B cell (primary cell): ENCODE measurements around the gene AGBL4. TPM values are rescaled to one million over a fixed set of nuclear protein-coding genes. Genes with fewer than 3 reads are reported as not detected.

Source experiments
- ATAC-seq: fragments of 200-7000 bp; cut with Tn5 transposase; one replicate; pipeline ENCODE4 v1.10.0; 2021; ENCODE audit warnings: low read depth, mild to moderate bottlenecking, moderate number of reproducible peaks, moderate library complexity
- CTCF ChIA-PET: fragments of 350-600 bp; sonication (Branson Sonifier 250); formaldehyde crosslinking; loops from one replicate; lab custom pipeline; 2021; ENCODE audit warnings: antibody characterized with exemption, inconsistent platforms; lab: Charles Lee
- POLR2A ChIA-PET: fragments of 350-600 bp; sonication (Branson Sonifier 250); formaldehyde crosslinking; loops from one replicate; lab custom pipeline; 2021; ENCODE audit warnings: antibody characterized with exemption; lab: Charles Lee
- DNase-seq: peaks from one replicate; pipeline ENCODE4 v3.0.0; 2013
- H2AFZ ChIP-seq: 2 replicates; pipeline ENCODE4 v1.6.1; 2012; ENCODE audit warnings: mild to moderate bottlenecking, low read depth, low read length; ENCODE audit not compliant: insufficient read depth, poor library complexity, severe bottlenecking
- H3K27ac ChIP-seq, 2 donors: 1 replicate in 1 of 2; 2 replicates in 1 of 2; pipeline ENCODE4 v1.5.1; 2012 to 2013; ENCODE audit warnings: low read length in 2 of 2, mild to moderate bottlenecking in 2 of 2, moderate library complexity in 1 of 2
- H3K27me3 ChIP-seq, 4 experiments: fragments of 200-600 bp in 1 of 4; sonication (generic) in 1 of 4; replicated peaks in 1 of 4; 1 replicate in 2 of 4; 2 replicates in 2 of 4; pipeline versions ENCODE4 v1.6.1 to v1.7.0; 2013 to 2016; ENCODE audit warnings: low read length in 3 of 4, mild to moderate bottlenecking in 2 of 4, mixed read lengths in 1 of 4, moderate library complexity in 1 of 4; ENCODE audit not compliant: insufficient read depth in 4 of 4, control insufficient read depth in 3 of 4; ENCODE audit errors: control extremely low read depth in 1 of 4
- H3K36me3 ChIP-seq, 2 experiments: replicated peaks in 1 of 2; 1 replicate in 1 of 2; 2 replicates in 1 of 2; pipeline versions ENCODE4 v1.6.1 to v1.7.1; 2013; ENCODE audit warnings: low read length in 1 of 2; ENCODE audit not compliant: insufficient read depth in 2 of 2, control insufficient read depth in 1 of 2; ENCODE audit errors: control extremely low read depth in 1 of 2, extremely low read depth in 1 of 2
- H3K4me1 ChIP-seq, 2 donors: fragments of 200-600 bp in 1 of 2; sonication (generic) in 1 of 2; 1 replicate in 1 of 2; 2 replicates in 1 of 2; pipeline versions ENCODE4 v1.5.1 to v1.6.1; 2013 to 2017; ENCODE audit warnings: low read length in 2 of 2; ENCODE audit not compliant: control insufficient read depth in 2 of 2, insufficient read depth in 2 of 2
- H3K4me2 ChIP-seq: replicated peaks from 2 replicates; pipeline ENCODE3; 2012; ENCODE audit warnings: mild to moderate bottlenecking, low read depth, low read length; ENCODE audit not compliant: poor library complexity, severe bottlenecking
- H3K4me3 ChIP-seq, 5 experiments: fragments of 200-600 bp in 1 of 5; sonication (generic) in 1 of 5; 1 replicate in 3 of 5; 2 replicates in 2 of 5; pipeline versions ENCODE4 v1.5.1 to v1.7.0; 2011 to 2016; ENCODE audit warnings: low read length in 4 of 5, mild to moderate bottlenecking in 4 of 5, low read depth in 2 of 5, control low read depth in 1 of 5, moderate library complexity in 1 of 5; ENCODE audit not compliant: insufficient read depth in 1 of 5; ENCODE audit errors: control extremely low read depth in 1 of 5, extremely low read depth in 1 of 5
- H3K79me2 ChIP-seq: fragments of 200-600 bp; sonication (generic); one replicate; pipeline ENCODE4 v1.6.0; 2016; ENCODE audit warnings: low read length; ENCODE audit not compliant: control insufficient read depth, insufficient read depth
- H3K9ac ChIP-seq: fragments of 200-600 bp; sonication (generic); 2 replicates; pipeline ENCODE4 v1.6.1; 2017; ENCODE audit warnings: mild to moderate bottlenecking, low read length, moderate library complexity
- H3K9me3 ChIP-seq, 3 donors: one replicate each; pipeline versions ENCODE4 v1.6.1 to v1.7.1; 2013; ENCODE audit warnings: low read length in 2 of 3; ENCODE audit not compliant: control insufficient read depth in 2 of 3, insufficient read depth in 1 of 3; ENCODE audit errors: control extremely low read depth in 1 of 3
- H4K20me1 ChIP-seq: 2 replicates; pipeline ENCODE4 v1.6.0; 2012; ENCODE audit warnings: mild to moderate bottlenecking, low read length; ENCODE audit not compliant: insufficient read depth, control insufficient read depth, poor library complexity, severe bottlenecking
- H3K27ac Mint-ChIP-seq: one replicate; pipeline ENCODE4 v1.8.0; 2021; ENCODE audit warnings: mixed read lengths
- H3K27me3 Mint-ChIP-seq: one replicate; pipeline ENCODE4 v1.8.0; 2021; ENCODE audit warnings: mixed read lengths
- H3K4me1 Mint-ChIP-seq: one replicate; pipeline ENCODE4 v1.8.0; 2021; ENCODE audit warnings: mixed read lengths
- H3K4me3 Mint-ChIP-seq: one replicate; pipeline ENCODE4 v1.8.0; 2021; ENCODE audit warnings: mixed read lengths
- H3K9me3 Mint-ChIP-seq: one replicate; pipeline ENCODE4 v1.8.0; 2022; ENCODE audit warnings: mixed read lengths; ENCODE audit not compliant: insufficient read depth
- CTCF ChIP-seq: fragments of 200-600 bp; IDR thresholded peaks from one replicate; pipeline ENCODE4 v1.8.0; 2022; ENCODE audit warnings: antibody characterized with exemption, mild to moderate bottlenecking
- EZH2 ChIP-seq: IDR thresholded peaks from 2 replicates; pipeline ENCODE4 v1.6.1; 2012; ENCODE audit warnings: borderline replicate concordance, low read depth, mild to moderate bottlenecking, moderate library complexity, low read length; ENCODE audit not compliant: insufficient read depth, poor library complexity, severe bottlenecking
- WGBS: methylation state at CpG from one replicate; pipeline ENCODE4 v1.1.5; 2013; ENCODE audit warnings: missing lambda C conversion rate; ENCODE audit not compliant: insufficient coverage; 5-methylcytosine and 5-hydroxymethylcytosine counted together
- intact Hi-C: fragments of 100-400 bp; cut with micrococcal nuclease; formaldehyde crosslinking; loops from one replicate; pipeline ENCODE4 v1.10.0; 2022
- polyA plus RNA-seq: library from polyadenylated mRNA; depleted of rRNA; stranded (reverse); fragments of >200 nt; gene quantifications from 2 replicates; pipeline ENCODE4 v1.2.3, GENCODE V29; 2012
- total RNA-seq, 2 donors: library from RNA; stranded (reverse); fragments of 120-200 nt in 1 of 2; gene quantifications; 1 replicate in 1 of 2; 2 replicates in 1 of 2; pipeline versions ENCODE4 v1.2.3 to v1.2.4, GENCODE V29; 2013 to 2022

AGBL4 gene
- total and polyA plus RNA-seq, 2 donors (not counting 1 experiment from before 2014, with no cell fraction given): 0.07 to 0.12 TPM

GRCh38 chr1:49085079-49085478, 938.7 kb downstream of the AGBL4 start:
- H3K27me3 Mint-ChIP-seq: peaks cover 19% of the 10 kb centered on the region
- no peak for DNase-seq
- no peak for TF ChIP-seq CTCF
- TF ChIP-seq EZH2: no peak

GRCh38 chr1:49060766-49061165, 963.0 kb downstream of the AGBL4 start:
- Mint-ChIP-seq H3K9me3 (no peaks in the 10 kb centered on the region), H3K27me3 (peaks cover 5% of the 10 kb centered on the region), H3K27ac (no peak overlapping the region), H3K4me3 (no peak overlapping the region), H3K4me1 (no peaks in the 10 kb centered on the region)
- no peaks in the 10 kb centered on the region for H3K4me1 ChIP-seq
- 67% methylated on average over 1 of the region's 1 CpG for WGBS
- ATAC-seq (no peak), DNase-seq (no peak)
- H3K4me3 ChIP-seq: no peak overlapping the region
- no peaks in the 10 kb centered on the region for H3K79me2 ChIP-seq
- H3K9ac ChIP-seq: no peak overlapping the region
- H3K27me3 ChIP-seq: no peaks in the 10 kb centered on the region
- ChIA-PET CTCF (no interaction called here), POLR2A (no interaction called here)
- H3K9me3 ChIP-seq: peaks cover 0 to 6% (median 0%) of the 10 kb centered on the region in 3 donors
- TF ChIP-seq CTCF: no peak
- no peak for TF ChIP-seq EZH2
- H3K27ac ChIP-seq: no peak overlapping the region
- H4K20me1 ChIP-seq: no peaks in the 10 kb centered on the region
- no peak overlapping the region for H2AFZ ChIP-seq
- H3K4me2 ChIP-seq: no peak overlapping the region
- intact Hi-C loops: no loop called here
- H3K36me3 ChIP-seq: no peaks in the 10 kb centered on the region

More at GRCh38 chr1:49085079-49085478, 938.7 kb downstream of the AGBL4 start:
- Histone ChIP-seq H3K9me3 (peaks cover 0 to 10% (median 0%) of the 10 kb centered on the region in 3 donors), H3K79me2 (no peaks in the 10 kb centered on the region), H4K20me1 (no peaks in the 10 kb centered on the region), H3K4me2 (no peak overlapping the region), H3K27ac (no peak overlapping the region), H3K9ac (no peak overlapping the region), H2AFZ (no peak overlapping the region), H3K36me3 (no peaks in the 10 kb centered on the region), H3K27me3 (peaks cover 0 to 5% (median 0%) of the 10 kb centered on the region in 4 experiments), H3K4me1 (no peaks in the 10 kb centered on the region), H3K4me3 (no peak overlapping the region)
- 75% methylated on average over 1 of the region's 3 CpGs for WGBS
- H3K9me3 Mint-ChIP-seq: peaks cover 3% of the 10 kb centered on the region
- no peak for ATAC-seq
- H3K4me3 Mint-ChIP-seq: no peak overlapping the region
- ChIA-PET POLR2A (no interaction called here), CTCF (no interaction called here)
- H3K4me1 Mint-ChIP-seq: no peaks in the 10 kb centered on the region
- no peak overlapping the region for H3K27ac Mint-ChIP-seq
- intact Hi-C loops: no loop called here
